HG02763 (cell line): ENCODE measurements around the gene S100A6.

Experiments used
- ATAC-seq: cut with Tn5 transposase; IDR thresholded peaks from one replicate; pipeline ENCODE4 v1.9.1; 2021; ENCODE audit warnings: mild to moderate bottlenecking, moderate library complexity; ENCODE audit not compliant: unreplicated experiment

Gene S100A6

GRCh38 chr1:153507926-153508583, 27.7 kb downstream of the S100A6 start:
- no peak for ATAC-seq

GRCh38 chr1:153506831-153507413, 28.9 kb downstream of the S100A6 start:
- no peak for ATAC-seq

GRCh38 chr1:153506386-153506785, 29.4 kb downstream of the S100A6 start:
- no peak for ATAC-seq

GRCh38 chr1:153505576-153505975, 30.2 kb downstream of the S100A6 start:
- ATAC-seq = no peak

- no peak for ATAC-seq
Observed at GRCh38 chr1:153503766-153504165, 32.0 kb downstream of the S100A6 start.

GRCh38 chr1:153498746-153499145, 37.0 kb downstream of the S100A6 start:
- no peak for ATAC-seq

- no peak for ATAC-seq
Observed at GRCh38 chr1:153495536-153495935, 40.3 kb downstream of the S100A6 start.

- no peak for ATAC-seq
Observed at GRCh38 chr1:153494976-153495535, 40.7 kb downstream of the S100A6 start.

- no peak for ATAC-seq
Observed at GRCh38 chr1:153493343-153493960, 42.3 kb downstream of the S100A6 start.

- ATAC-seq = no peak
Observed at GRCh38 chr1:153490272-153491051, 45.3 kb downstream of the S100A6 start.

- ATAC-seq = no peak
Observed at GRCh38 chr1:153488731-153489130, 47.1 kb downstream of the S100A6 start.

GRCh38 chr1:153487707-153488106, 48.1 kb downstream of the S100A6 start:
- ATAC-seq = no peak

GRCh38 chr1:153485863-153486262, 49.9 kb downstream of the S100A6 start:
- ATAC-seq = no peak
